ENCODE measurements around the gene SHANK2. TPM values are rescaled to one million over a fixed set of nuclear protein-coding genes. Genes with fewer than 3 reads are reported as not detected.

SHANK2 gene
- total and polyA plus RNA-seq, 2 donors (not counting 3 experiments of a cell fraction or from before 2014, with no cell fraction given) = not detected

DNA sequence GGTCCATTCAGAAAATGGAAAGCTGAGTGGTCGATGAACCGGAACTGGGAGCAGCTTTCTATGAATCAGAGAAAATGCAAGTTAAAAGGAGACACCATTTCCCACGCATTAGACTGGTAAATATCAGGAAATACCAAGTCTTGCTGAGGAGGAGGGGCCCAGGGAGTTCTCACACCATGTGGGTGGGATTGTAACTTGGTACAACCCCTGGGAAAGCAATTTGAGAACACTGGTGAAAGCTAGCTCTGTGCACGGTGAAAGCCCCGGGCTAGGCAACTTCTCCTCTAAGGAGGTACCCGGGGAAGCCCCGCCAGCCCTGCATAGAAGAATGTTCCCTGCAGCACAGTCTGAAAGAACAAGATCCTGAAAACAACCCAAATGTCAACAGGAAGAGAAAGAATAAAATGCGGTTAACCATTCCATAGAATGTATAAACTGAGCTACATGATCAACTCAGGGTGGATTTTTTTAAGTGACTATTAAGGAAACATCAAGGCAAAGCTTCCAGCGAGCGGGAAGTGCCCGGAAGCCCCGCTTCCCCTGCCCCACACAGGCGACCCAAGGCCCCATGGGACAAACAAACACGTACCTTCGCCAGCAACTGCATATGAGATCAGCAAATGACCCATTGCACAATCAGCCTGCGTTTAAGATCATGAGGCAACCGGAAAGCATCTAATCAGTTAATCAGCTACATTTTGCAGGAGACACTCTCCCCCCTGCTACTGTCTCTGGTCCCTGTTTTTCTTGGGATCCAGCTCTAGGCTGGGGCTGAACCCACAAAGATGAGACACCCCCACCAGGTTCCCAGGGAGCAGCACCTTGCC lies 11.3 kb downstream of the SHANK2 start:
- intact Hi-C loops (cut with micrococcal nuclease) (no loop called here), dilution Hi-C loops (cut with MboI; ENCODE audit: extremely low pct_ligation_motif_present, low sequenced_read_pairs) (no loop called here)
- Histone ChIP-seq H3K9ac (replicated peaks; ENCODE audit: extremely low read depth, insufficient read depth, low read length) (no peak overlapping the region), H3K4me1 (ENCODE audit: control insufficient read depth, extremely low read depth, insufficient read depth, low read length) (no peaks in the 10 kb centered on the region), H3K4me3 (replicated peaks in 1 of 3; ENCODE audit: insufficient read depth in 1 of 3, low read depth in 1 of 3, low read length in 3 of 3) (no peak overlapping the region), H3K9me1 (replicated peaks; ENCODE audit: control insufficient read depth, extremely low read depth, insufficient read depth, low read length) (no peaks in the 10 kb centered on the region), H3K79me2 (ENCODE audit: control insufficient read depth, insufficient read depth, low read length) (no peaks in the 10 kb centered on the region), H3K36me3 (ENCODE audit: control insufficient read depth in 2 of 2, extremely low read depth in 1 of 2, insufficient read depth in 2 of 2, low read length in 2 of 2) (no peaks in the 10 kb centered on the region), H4K20me1 (replicated peaks; ENCODE audit: control insufficient read depth, extremely low read depth, insufficient read depth, low read length) (no peaks in the 10 kb centered on the region), H3K9me3 (replicated peaks; ENCODE audit: control insufficient read depth, insufficient read depth, low read length) (no peaks in the 10 kb centered on the region), H3K27ac (ENCODE audit: insufficient read depth, low read depth, low read length) (no peak overlapping the region), H3K4me2 (ENCODE audit: insufficient read depth, low read length) (no peak overlapping the region), H2AFZ (ENCODE audit: low read depth, low read length) (no peak overlapping the region), H3K27me3 (ENCODE audit: control insufficient read depth in 2 of 2, insufficient read depth in 2 of 2, low read length in 2 of 2) (no peaks in the 10 kb centered on the region)
- POLR2A ChIA-PET = no interaction called here
- DNase-seq (ENCODE audit: low read depth, low spot score) (no peak), FAIRE-seq (no peak)
- no TSS peak for BruUV-seq (replicated peaks)
- TF ChIP-seq EZH2 (IDR thresholded peaks at IDR 0.05; ENCODE audit: borderline replicate concordance, low read depth, low read length, severe bottlenecking) (no peak), POLR2AphosphoS5 (IDR thresholded peaks at IDR 0.05; ENCODE audit: insufficient read depth, low read depth, low read length) (no peak)
- CTCF ChIA-PET = interaction anchor here (1.3 kb wide), 1 partner anchor 11 kb away, joined by 3 read pairs; the partner anchor contains the start of gene SHANK2

DNA sequence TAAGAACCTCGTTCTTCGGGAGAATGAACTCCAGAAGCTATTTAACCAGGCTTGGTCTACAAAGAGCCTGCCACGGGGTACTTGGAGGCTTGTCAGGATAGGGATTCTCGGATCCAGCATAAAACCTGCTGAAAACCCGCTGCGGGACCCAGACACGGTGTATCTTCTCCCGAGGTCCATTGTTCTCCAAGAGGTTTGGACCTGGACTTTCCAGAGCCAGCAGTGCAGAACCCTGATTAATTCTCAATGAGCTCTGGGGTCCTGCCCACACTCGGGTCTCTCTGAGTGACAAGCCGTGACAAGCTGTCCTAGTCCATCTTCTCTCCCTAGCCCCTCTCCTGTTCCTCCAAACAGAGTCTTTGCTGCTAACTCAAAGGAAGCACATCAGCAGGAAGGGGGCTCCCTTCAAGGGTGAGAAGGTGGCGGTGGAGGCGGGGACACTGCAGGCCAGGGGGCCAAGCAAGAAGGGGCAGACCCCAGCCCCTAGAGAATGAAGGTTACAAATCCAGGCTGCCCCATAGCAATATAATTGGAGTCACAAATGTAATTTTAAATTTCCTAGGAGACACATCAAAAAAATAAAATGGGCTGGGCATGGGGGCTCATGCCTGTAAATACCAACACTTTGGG lies 12.2 kb downstream of the SHANK2 start:
- dilution Hi-C loops (cut with MboI; ENCODE audit: extremely low pct_ligation_motif_present, low sequenced_read_pairs) = no loop called here
- intact Hi-C loops (cut with micrococcal nuclease) = no loop called here
- BruUV-seq (replicated peaks) = no TSS peak

More for the DNA sequence above, 12.2 kb downstream of the SHANK2 start:
- Histone ChIP-seq H3K9me1 (replicated peaks; ENCODE audit: control insufficient read depth, extremely low read depth, insufficient read depth, low read length) (no peaks in the 10 kb centered on the region), H3K36me3 (ENCODE audit: control insufficient read depth in 2 of 2, extremely low read depth in 1 of 2, insufficient read depth in 2 of 2, low read length in 2 of 2) (no peaks in the 10 kb centered on the region), H3K79me2 (ENCODE audit: control insufficient read depth, insufficient read depth, low read length) (no peaks in the 10 kb centered on the region), H2AFZ (ENCODE audit: low read depth, low read length) (no peak overlapping the region), H3K4me1 (ENCODE audit: control insufficient read depth, extremely low read depth, insufficient read depth, low read length) (no peaks in the 10 kb centered on the region), H3K27ac (ENCODE audit: insufficient read depth, low read depth, low read length) (no peak overlapping the region), H3K4me2 (ENCODE audit: insufficient read depth, low read length) (no peak overlapping the region), H3K27me3 (ENCODE audit: control insufficient read depth in 2 of 2, insufficient read depth in 2 of 2, low read length in 2 of 2) (no peaks in the 10 kb centered on the region), H3K9me3 (replicated peaks; ENCODE audit: control insufficient read depth, insufficient read depth, low read length) (no peaks in the 10 kb centered on the region), H3K9ac (replicated peaks; ENCODE audit: extremely low read depth, insufficient read depth, low read length) (no peak overlapping the region), H4K20me1 (replicated peaks; ENCODE audit: control insufficient read depth, extremely low read depth, insufficient read depth, low read length) (no peaks in the 10 kb centered on the region), H3K4me3 (replicated peaks in 1 of 3; ENCODE audit: insufficient read depth in 1 of 3, low read depth in 1 of 3, low read length in 3 of 3) (no peak overlapping the region)
- DNase-seq (ENCODE audit: low read depth, low spot score) (no peak), FAIRE-seq (no peak)
- CTCF ChIA-PET = no interaction called here
- TF ChIP-seq, protein P1, sequence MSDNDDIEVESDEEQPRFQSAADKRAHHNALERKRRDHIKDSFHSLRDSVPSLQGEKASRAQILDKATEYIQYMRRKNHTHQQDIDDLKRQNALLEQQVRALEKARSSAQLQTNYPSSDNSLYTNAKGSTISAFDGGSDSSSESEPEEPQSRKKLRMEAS (IDR thresholded peaks at IDR 0.05; ENCODE audit: insufficient read depth, insufficient read length) = no peak
- TF ChIP-seq FOS (IDR thresholded peaks at IDR 0.05; ENCODE audit: borderline replicate concordance, insufficient read depth, low read length) (no peak), JUN (IDR thresholded peaks at IDR 0.05; ENCODE audit: borderline replicate concordance, insufficient read depth, insufficient read length, low read depth) (no peak), POLR2A (IDR thresholded peaks at IDR 0.05; ENCODE audit: low read depth, low read length) (no peak), GATA2 (IDR thresholded peaks at IDR 0.05; ENCODE audit: insufficient read depth, insufficient read length, low read depth, low read length) (no peak), POLR2AphosphoS5 (IDR thresholded peaks at IDR 0.05; ENCODE audit: insufficient read depth, low read depth, low read length) (no peak), EZH2 (IDR thresholded peaks at IDR 0.05; ENCODE audit: borderline replicate concordance, low read depth, low read length, severe bottlenecking) (no peak), MYC (IDR thresholded peaks at IDR 0.05; ENCODE audit: low read depth, low read length) (no peak)
- TF ChIP-seq, protein P2, sequence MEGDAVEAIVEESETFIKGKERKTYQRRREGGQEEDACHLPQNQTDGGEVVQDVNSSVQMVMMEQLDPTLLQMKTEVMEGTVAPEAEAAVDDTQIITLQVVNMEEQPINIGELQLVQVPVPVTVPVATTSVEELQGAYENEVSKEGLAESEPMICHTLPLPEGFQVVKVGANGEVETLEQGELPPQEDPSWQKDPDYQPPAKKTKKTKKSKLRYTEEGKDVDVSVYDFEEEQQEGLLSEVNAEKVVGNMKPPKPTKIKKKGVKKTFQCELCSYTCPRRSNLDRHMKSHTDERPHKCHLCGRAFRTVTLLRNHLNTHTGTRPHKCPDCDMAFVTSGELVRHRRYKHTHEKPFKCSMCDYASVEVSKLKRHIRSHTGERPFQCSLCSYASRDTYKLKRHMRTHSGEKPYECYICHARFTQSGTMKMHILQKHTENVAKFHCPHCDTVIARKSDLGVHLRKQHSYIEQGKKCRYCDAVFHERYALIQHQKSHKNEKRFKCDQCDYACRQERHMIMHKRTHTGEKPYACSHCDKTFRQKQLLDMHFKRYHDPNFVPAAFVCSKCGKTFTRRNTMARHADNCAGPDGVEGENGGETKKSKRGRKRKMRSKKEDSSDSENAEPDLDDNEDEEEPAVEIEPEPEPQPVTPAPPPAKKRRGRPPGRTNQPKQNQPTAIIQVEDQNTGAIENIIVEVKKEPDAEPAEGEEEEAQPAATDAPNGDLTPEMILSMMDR (IDR thresholded peaks at IDR 0.05; ENCODE audit: extremely low read depth in 1 of 2, insufficient read depth in 1 of 2, low read depth in 1 of 2, low read length in 2 of 2) = no peak
- POLR2A ChIA-PET = no interaction called here

Data from endothelial cell of umbilical vein (primary cell).